K562 (cell line): ENCODE data around the gene AKT1. TPM values are rescaled to one million over a fixed set of nuclear protein-coding genes. Genes with fewer than 3 reads are reported as not detected.

ENCODE experiments used
- ATAC-seq: fragments of 200-7000 bp; cut with Tn5 transposase; 3 replicates; pipeline ENCODE4 v1.9.1; 2020; ENCODE audit warnings: moderate library complexity
- BruUV-seq: library from RNA; stranded (reverse); fragments of 400-500 nt; replicated peaks from 2 replicates; lab custom pipeline; 2021; lab: Mats Ljungman, UMichigan
- CTCF ChIA-PET: fragments of 300-600 bp; formaldehyde crosslinking; extraction: SDS; loops from one replicate; lab custom pipeline; 2021; ENCODE audit warnings: low intra/inter-chr PET ratio; lab: Yijun Ruan, JAX
- POLR2A ChIA-PET: fragments of 300-600, 350-650 bp; sonication (Branson Sonifier 250); formaldehyde crosslinking; extraction: SDS; loops from one replicate; lab custom pipeline; 2021; ENCODE audit warnings: antibody characterized with exemption, inconsistent platforms; lab: Yijun Ruan, JAX
- DNase-seq, 4 experiments: peaks; one replicate each; pipeline versions ENCODE4 v3.0.0 to v3.0.0-alpha.2; 2011 to 2018; ENCODE audit warnings: low spot score in 3 of 4, mixed read lengths in 3 of 4; ENCODE audit errors: extremely low read depth in 1 of 4
- FAIRE-seq: peaks from 2 replicates; lab custom pipeline; 2011; peaks lifted over from hg19 to GRCh38; lab: Jason Lieb, UNC
- H2AFZ ChIP-seq: 2 replicates; pipeline ENCODE4 v1.6.0; 2011; ENCODE audit warnings: low read depth, low read length, control low read depth, inconsistent platforms
- H3K27ac ChIP-seq: fragments of 200-600 bp; 3 replicates; pipeline ENCODE4 v1.8.0; 2011; ENCODE audit warnings: low read depth, mild to moderate bottlenecking, control low read depth, inconsistent platforms, low read length, moderate library complexity, mixed read lengths; ENCODE audit errors: extremely low read depth
- H3K27me3 ChIP-seq, 2 experiments: fragments of 300-600 bp in 1 of 2; 2 replicates in 1 of 2; 3 replicates in 1 of 2; pipeline versions ENCODE4 v1.6.0 to v1.8.0; 2011; ENCODE audit warnings: inconsistent platforms in 2 of 2, low read length in 2 of 2, mild to moderate bottlenecking in 1 of 2, mixed read lengths in 1 of 2, moderate library complexity in 1 of 2; ENCODE audit not compliant: control insufficient read depth in 2 of 2, insufficient read depth in 2 of 2
- H3K36me3 ChIP-seq: fragments of 300-600 bp; 3 replicates; pipeline ENCODE4 v1.8.0; 2011; ENCODE audit warnings: mild to moderate bottlenecking, low read length, inconsistent platforms; ENCODE audit not compliant: control insufficient read depth, insufficient read depth
- H3K4me1 ChIP-seq, 2 experiments: fragments of 200-600 bp in 1 of 2; replicated peaks in 1 of 2; 2 replicates in 1 of 2; 3 replicates in 1 of 2; pipeline versions ENCODE4 v1.5.1 to v1.8.0; 2011; ENCODE audit warnings: inconsistent platforms in 2 of 2, low read length in 2 of 2, mild to moderate bottlenecking in 1 of 2, mixed read lengths in 1 of 2, moderate library complexity in 1 of 2; ENCODE audit not compliant: control insufficient read depth in 2 of 2, insufficient read depth in 2 of 2
- H3K4me2 ChIP-seq: 2 replicates; pipeline ENCODE4 v1.6.1; 2011; ENCODE audit warnings: low read length, control low read depth, inconsistent platforms, mixed read lengths; ENCODE audit not compliant: insufficient read depth
- H3K4me3 ChIP-seq: fragments of 200-600 bp; sonication (generic), shearing (Covaris generic); 2 replicates; pipeline ENCODE4 v1.5.1; 2016; ENCODE audit warnings: control low read depth, inconsistent platforms
- H3K79me2 ChIP-seq: fragments of 200-600 bp; 3 replicates; pipeline ENCODE4 v1.8.0; 2011; ENCODE audit warnings: low read length, inconsistent platforms; ENCODE audit not compliant: control insufficient read depth, insufficient read depth
- H3K9ac ChIP-seq, 2 experiments: 2 replicates each; pipeline versions ENCODE4 v1.6.0 to v1.6.1; 2011; ENCODE audit warnings: low read depth in 2 of 2, low read length in 2 of 2, control low read depth in 1 of 2, inconsistent platforms in 1 of 2, mild to moderate bottlenecking in 1 of 2, mixed read lengths in 1 of 2; ENCODE audit not compliant: insufficient read depth in 1 of 2
- H3K9me1 ChIP-seq: one replicate; pipeline ENCODE4 v1.6.0; 2011; ENCODE audit warnings: inconsistent platforms, mild to moderate bottlenecking, low read length, moderate library complexity; ENCODE audit not compliant: control insufficient read depth, insufficient read depth
- H3K9me3 ChIP-seq: replicated peaks from 2 replicates; pipeline ENCODE4 v1.5.1; 2011; ENCODE audit warnings: low read depth, low read length, inconsistent platforms; ENCODE audit not compliant: control insufficient read depth, insufficient read depth
- H4K20me1 ChIP-seq: replicated peaks from 2 replicates; pipeline ENCODE4 v1.6.1; 2011; ENCODE audit warnings: low read length, inconsistent platforms, mixed read lengths; ENCODE audit not compliant: control insufficient read depth, insufficient read depth
- ATF1 ChIP-seq, 2 experiments: fragments of 450-650 bp in 1 of 2; IDR thresholded peaks; 2 replicates each; pipeline ENCODE4 v1.6.1; 2016; ENCODE audit warnings: missing compliant biosample characterization in 1 of 2, missing genetic modification characterization in 1 of 2
- CREB1 ChIP-seq, 2 experiments: sonication (generic) in 1 of 2; formaldehyde crosslinking in 1 of 2; IDR thresholded peaks; 2 replicates each; pipeline versions ENCODE4 v1.6.1 to v1.8.0; 2012 to 2022; ENCODE audit warnings: inconsistent platforms in 1 of 2, mild to moderate bottlenecking in 1 of 2, missing genetic modification reagents in 1 of 2, moderate library complexity in 1 of 2
- HDAC1 ChIP-seq, 2 experiments: fragments of 450-650 bp; IDR thresholded peaks; 2 replicates each; pipeline ENCODE4 v1.6.1; 2016 to 2017; ENCODE audit warnings: inconsistent platforms in 1 of 2, mild to moderate bottlenecking in 1 of 2, moderate library complexity in 1 of 2
- HDAC2 ChIP-seq: fragments of 450-650 bp; IDR thresholded peaks from 2 replicates; pipeline ENCODE4 v1.6.1; 2016; ENCODE audit warnings: mild to moderate bottlenecking
- ILF3 ChIP-seq: fragments of 450-650 bp; IDR thresholded peaks from 2 replicates; pipeline ENCODE4 v1.6.1; 2018; ENCODE audit warnings: antibody characterized with exemption, mild to moderate bottlenecking, moderate library complexity, borderline replicate concordance
- NCOA6 ChIP-seq: fragments of 450-650 bp; IDR thresholded peaks from 2 replicates; pipeline ENCODE4 v1.6.1; 2017; ENCODE audit warnings: mild to moderate bottlenecking
- POU5F1 ChIP-seq: fragments of 150-350 bp; IDR thresholded peaks from 2 replicates; pipeline ENCODE4 v1.6.1; 2014; ENCODE audit warnings: borderline replicate concordance, low read length, low read depth, mild to moderate bottlenecking; ENCODE audit not compliant: partially characterized antibody
- RBM39 ChIP-seq: fragments of 200-400 bp; formaldehyde crosslinking; optimal IDR thresholded peaks from 2 replicates; pipeline ENCODE3; 2018; ENCODE audit warnings: low read depth, low read length
- SMAD1 ChIP-seq: fragments of 150-350 bp; IDR thresholded peaks from 2 replicates; pipeline ENCODE4 v1.6.1; 2014; ENCODE audit warnings: low read length, low read depth; ENCODE audit not compliant: partially characterized antibody
- SNIP1 ChIP-seq: fragments of 450-650 bp; IDR thresholded peaks from 2 replicates; pipeline ENCODE4 v1.7.1; 2017; ENCODE audit warnings: low read depth, mild to moderate bottlenecking
- THRAP3 ChIP-seq: fragments of 450-650 bp; IDR thresholded peaks from 2 replicates; pipeline ENCODE4 v1.6.1; 2016; ENCODE audit warnings: mild to moderate bottlenecking, inconsistent platforms, borderline replicate concordance
- ZNF398 ChIP-seq: fragments of 250-450 bp; sonication (Bioruptor Pico); IDR thresholded peaks from 2 replicates; pipeline ENCODE4 v1.8.0; 2021; ENCODE audit warnings: moderate library complexity, mild to moderate bottlenecking, inconsistent platforms
- WGBS: fragments of 100-300 bp; shearing (Covaris generic); methylation state at CpG from one replicate; pipeline ENCODE4 v1.1.6; 2016; ENCODE audit warnings: low coverage, mixed read lengths; ENCODE audit not compliant: insufficient coverage; ENCODE audit errors: missing lambda C conversion rate; 5-methylcytosine and 5-hydroxymethylcytosine counted together
- in situ Hi-C: fragments of 300-500 bp; cut with MboI; formaldehyde crosslinking; loops from 4 replicates; pipeline ENCODE4 v1.15.0; 2018; ENCODE audit warnings: inconsistent platforms, mixed read lengths
- intact Hi-C: fragments of 100-400 bp; cut with micrococcal nuclease; formaldehyde crosslinking; loops from 2 replicates; pipeline ENCODE4 v1.14.2; 2022
- polyA plus RNA-seq, 8 experiments: library from polyadenylated mRNA; depleted of rRNA in 4 of 8; stranded (reverse) in 5 of 8; unstranded in 3 of 8; fragments of >200 nt; fragmentation: Nextera tagmentation in 2 of 8; fragmentation: Illumina TruSeq in 1 of 8; extraction: Ambion mirVana in 2 of 8; extraction: Trizol in 1 of 8; gene quantifications; 2 replicates each; pipeline versions ENCODE4 v1.2.1 to v1.2.3, GENCODE V29; 2011 to 2014; ENCODE audit warnings: inconsistent platforms in 1 of 8, missing spikeins in 1 of 8
- total RNA-seq, 7 experiments: library from RNA; depleted of rRNA in 6 of 7; stranded (reverse); fragments of >200 nt in 6 of 7; fragmentation: Illumina TruSeq in 2 of 7; extraction: Trizol in 2 of 7; gene quantifications; 2 replicates each; pipeline versions ENCODE4 v1.2.1 to v1.2.3, GENCODE V29; 2011 to 2021; ENCODE audit warnings: low replicate concordance in 1 of 7
- TF ChIP-seq, protein P1 (sequence below): fragments of 450-650 bp; IDR thresholded peaks from 2 replicates; pipeline ENCODE4 v1.6.1; 2018; ENCODE audit warnings: mild to moderate bottlenecking, low read depth; ENCODE audit not compliant: partially characterized antibody

The AKT1 gene
- total and polyA plus RNA-seq, 9 of the 15 experiments (the other 6 are each of a cell fraction or from before 2014, with no cell fraction given): 0.49 to 132 (median 75.1) TPM

- TF ChIP-seq ATF1 (CRISPR knock-in tag; IDR thresholded peaks at IDR 0.05) (no peak), ATF1 (tag; IDR thresholded peaks at IDR 0.05) (no peak), SNIP1 (no peak), NCOA6 (no peak), HDAC1 (IDR thresholded peaks at IDR 0.05) (no peak), THRAP3 (no peak)
Observed at GRCh38 chr14:104765517-104765916, 30.0 kb downstream of the AKT1 start (continued).

DNA sequence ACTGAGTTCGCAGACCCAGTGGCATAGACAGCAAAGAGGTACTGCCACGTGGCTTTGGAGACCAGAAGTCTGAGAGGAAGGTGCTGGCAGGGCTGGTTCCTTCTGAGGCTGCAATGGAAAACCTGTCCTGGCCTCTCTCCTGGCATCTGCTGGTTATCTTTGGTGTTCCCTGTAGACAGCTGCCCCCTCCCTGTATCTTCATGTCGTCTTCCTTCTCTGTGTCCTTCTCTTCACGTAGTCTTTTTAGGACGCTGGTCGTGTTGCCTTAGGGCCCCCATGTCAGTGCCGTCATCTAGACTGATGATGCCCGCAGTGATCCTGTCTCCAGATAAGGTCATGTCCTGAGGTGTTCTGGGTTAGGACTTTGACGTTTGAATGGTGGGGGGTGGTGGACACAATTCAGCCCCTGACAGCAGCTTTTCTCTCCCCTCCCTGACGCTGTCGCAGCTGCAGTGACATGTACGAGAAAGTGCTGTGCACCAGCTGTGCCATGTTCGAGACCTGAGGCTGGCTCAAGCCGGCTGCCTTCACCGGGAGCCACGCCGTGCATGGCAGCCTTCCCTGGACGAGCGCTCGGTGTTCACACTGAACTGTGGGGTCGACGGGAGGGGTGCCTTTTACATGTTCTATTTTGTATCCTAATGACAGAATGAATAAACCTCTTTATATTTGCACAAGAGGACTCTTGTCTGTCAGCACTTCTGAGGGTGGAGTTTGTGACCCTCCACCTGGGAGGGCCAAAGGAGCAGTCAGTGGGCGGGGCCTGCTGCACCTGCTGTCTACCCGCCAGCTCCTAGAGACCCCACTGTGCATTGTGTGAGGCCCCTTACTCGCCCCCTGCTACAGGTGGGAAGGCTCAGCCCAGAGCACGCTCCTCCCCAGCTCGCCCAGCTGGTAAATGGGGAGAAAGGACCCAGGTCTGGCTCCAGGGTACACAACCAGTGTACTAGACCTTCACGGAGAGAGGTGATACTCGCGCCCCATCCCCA is 36.3 kb downstream of the AKT1 start:
- ATAC-seq: no peak

More for the DNA sequence above, 36.3 kb downstream of the AKT1 start:
- 0 out of 2 replicates have a peak, but pooled peaks cover 3% of the 10 kb centered on the region for H4K20me1 ChIP-seq
- TF ChIP-seq SMAD1 (no peak), HDAC2 (no peak), RBM39 (no peak), ZNF398 (no peak), ILF3 (no peak), POU5F1 (no peak), CREB1 (IDR thresholded peaks at IDR 0.05) (no peak), CREB1 (CRISPR knock-in tag; IDR thresholded peaks at IDR 0.05) (no peak)
- TF ChIP-seq, protein P1, sequence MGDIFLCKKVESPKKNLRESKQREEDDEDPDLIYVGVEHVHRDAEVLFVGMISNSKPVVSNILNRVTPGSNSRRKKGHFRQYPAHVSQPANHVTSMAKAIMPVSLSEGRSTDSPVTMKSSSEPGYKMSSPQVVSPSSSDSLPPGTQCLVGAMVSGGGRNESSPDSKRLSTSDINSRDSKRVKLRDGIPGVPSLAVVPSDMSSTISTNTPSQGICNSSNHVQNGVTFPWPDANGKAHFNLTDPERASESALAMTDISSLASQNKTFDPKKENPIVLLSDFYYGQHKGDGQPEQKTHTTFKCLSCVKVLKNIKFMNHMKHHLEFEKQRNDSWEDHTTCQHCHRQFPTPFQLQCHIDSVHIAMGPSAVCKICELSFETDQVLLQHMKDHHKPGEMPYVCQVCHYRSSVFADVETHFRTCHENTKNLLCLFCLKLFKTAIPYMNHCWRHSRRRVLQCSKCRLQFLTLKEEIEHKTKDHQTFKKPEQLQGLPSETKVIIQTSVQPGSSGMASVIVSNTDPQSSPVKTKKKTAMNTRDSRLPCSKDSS: no peak
- TF ChIP-seq, all 486 proteins: peak for 0
- DNase-seq: no peak
- Histone ChIP-seq H3K9ac (no peak overlapping the region), H3K27ac (no peak overlapping the region), H2AFZ (no peak overlapping the region), H3K4me1 (peaks cover 3 to 15% of the 10 kb centered on the region in 2 experiments; a peak in 3 of 5 replicates), H3K4me3 (no peak overlapping the region), H3K36me3 (peaks cover 56% of the 10 kb centered on the region; the same call in 2 of the 3 replicates), H3K4me2 (no peak overlapping the region), H3K27me3 (no peaks in the 10 kb centered on the region), H3K9me3 (no peaks in the 10 kb centered on the region), H3K79me2 (peaks cover 12% of the 10 kb centered on the region), H3K9me1 (no peaks in the 10 kb centered on the region)
- whole genome bisulfite sequencing: 88% methylated on average over 22 of the region's 30 CpGs
- POLR2A ChIA-PET: interaction anchor here (0.6 to 1.1 kb wide), 3 partner anchors 9 to 30 kb away, joined by 3 to 4 read pairs (median 3); no protein-coding TSS in a partner anchor
- in situ Hi-C loops (no loop called here), intact Hi-C loops (no loop called here)
- FAIRE-seq: no peak
- CTCF ChIA-PET: interaction anchor here (0.8 kb wide), 1 partner anchor 62 kb away, joined by 4 read pairs; no protein-coding TSS in a partner anchor
- no TSS peak for BruUV-seq
